ENCODE data around the gene DEPP1. TPM values are rescaled to one million over a fixed set of nuclear protein-coding genes. Genes with fewer than 3 reads are reported as not detected.

Gene DEPP1
- total and polyA plus RNA-seq, 2 experiments from 2014 or later, result 0.37 to 1.3 TPM

DNA sequence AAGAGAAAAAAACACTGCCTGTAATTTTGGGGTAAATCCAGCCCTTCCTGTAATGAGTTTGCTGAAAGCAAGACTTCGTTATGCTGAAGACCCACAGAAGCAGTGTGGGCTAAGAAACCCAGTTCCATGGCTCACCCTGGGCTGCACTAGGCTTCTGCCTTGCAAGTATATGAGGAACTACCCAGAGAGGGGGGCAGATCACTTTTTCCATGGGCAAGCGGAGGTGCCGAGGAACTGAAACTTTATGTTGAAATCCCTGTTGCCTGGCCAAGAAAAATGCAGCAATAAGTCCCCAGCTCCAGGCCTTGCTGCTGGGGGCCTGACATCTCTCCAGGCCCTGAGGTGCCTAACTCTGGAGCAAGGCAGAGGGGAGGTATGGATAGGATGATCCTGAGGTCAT, 10.5 kb downstream of the DEPP1 start:
- TF ChIP-seq ZNF331 (CRISPR knock-in tag; IDR thresholded peaks at IDR 0.05; ENCODE audit: low read depth) (no peak), NANOG (IDR thresholded peaks at IDR 0.05; ENCODE audit: borderline replicate concordance) (no peak), POLR2AphosphoS5 (IDR thresholded peaks at IDR 0.05; ENCODE audit: low read depth) (no peak), JUNB (IDR thresholded peaks at IDR 0.05; ENCODE audit: unreplicated experiment) (no peak), EZH2phosphoT487 (IDR thresholded peaks at IDR 0.05; ENCODE audit: unreplicated experiment) (no peak), STAT1 (IDR thresholded peaks at IDR 0.05; ENCODE audit: unreplicated experiment) (no peak), CREB1 (CRISPR knock-in tag; IDR thresholded peaks at IDR 0.05; ENCODE audit: low read depth) (no peak), EZH2 (IDR thresholded peaks at IDR 0.05; ENCODE audit: low read depth, unreplicated experiment) (no peak), ZNF114 (CRISPR knock-in tag; IDR thresholded peaks at IDR 0.05) (no peak)
- TF ChIP-seq, protein P1, sequence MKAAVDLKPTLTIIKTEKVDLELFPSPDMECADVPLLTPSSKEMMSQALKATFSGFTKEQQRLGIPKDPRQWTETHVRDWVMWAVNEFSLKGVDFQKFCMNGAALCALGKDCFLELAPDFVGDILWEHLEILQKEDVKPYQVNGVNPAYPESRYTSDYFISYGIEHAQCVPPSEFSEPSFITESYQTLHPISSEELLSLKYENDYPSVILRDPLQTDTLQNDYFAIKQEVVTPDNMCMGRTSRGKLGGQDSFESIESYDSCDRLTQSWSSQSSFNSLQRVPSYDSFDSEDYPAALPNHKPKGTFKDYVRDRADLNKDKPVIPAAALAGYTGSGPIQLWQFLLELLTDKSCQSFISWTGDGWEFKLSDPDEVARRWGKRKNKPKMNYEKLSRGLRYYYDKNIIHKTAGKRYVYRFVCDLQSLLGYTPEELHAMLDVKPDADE (IDR thresholded peaks at IDR 0.05), result no peak
- TF ChIP-seq, protein P2, sequence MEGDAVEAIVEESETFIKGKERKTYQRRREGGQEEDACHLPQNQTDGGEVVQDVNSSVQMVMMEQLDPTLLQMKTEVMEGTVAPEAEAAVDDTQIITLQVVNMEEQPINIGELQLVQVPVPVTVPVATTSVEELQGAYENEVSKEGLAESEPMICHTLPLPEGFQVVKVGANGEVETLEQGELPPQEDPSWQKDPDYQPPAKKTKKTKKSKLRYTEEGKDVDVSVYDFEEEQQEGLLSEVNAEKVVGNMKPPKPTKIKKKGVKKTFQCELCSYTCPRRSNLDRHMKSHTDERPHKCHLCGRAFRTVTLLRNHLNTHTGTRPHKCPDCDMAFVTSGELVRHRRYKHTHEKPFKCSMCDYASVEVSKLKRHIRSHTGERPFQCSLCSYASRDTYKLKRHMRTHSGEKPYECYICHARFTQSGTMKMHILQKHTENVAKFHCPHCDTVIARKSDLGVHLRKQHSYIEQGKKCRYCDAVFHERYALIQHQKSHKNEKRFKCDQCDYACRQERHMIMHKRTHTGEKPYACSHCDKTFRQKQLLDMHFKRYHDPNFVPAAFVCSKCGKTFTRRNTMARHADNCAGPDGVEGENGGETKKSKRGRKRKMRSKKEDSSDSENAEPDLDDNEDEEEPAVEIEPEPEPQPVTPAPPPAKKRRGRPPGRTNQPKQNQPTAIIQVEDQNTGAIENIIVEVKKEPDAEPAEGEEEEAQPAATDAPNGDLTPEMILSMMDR (conservative IDR thresholded peaks at IDR 0.05; ENCODE audit: low read depth in 2 of 2), result no peak
- TF ChIP-seq, protein P3, sequence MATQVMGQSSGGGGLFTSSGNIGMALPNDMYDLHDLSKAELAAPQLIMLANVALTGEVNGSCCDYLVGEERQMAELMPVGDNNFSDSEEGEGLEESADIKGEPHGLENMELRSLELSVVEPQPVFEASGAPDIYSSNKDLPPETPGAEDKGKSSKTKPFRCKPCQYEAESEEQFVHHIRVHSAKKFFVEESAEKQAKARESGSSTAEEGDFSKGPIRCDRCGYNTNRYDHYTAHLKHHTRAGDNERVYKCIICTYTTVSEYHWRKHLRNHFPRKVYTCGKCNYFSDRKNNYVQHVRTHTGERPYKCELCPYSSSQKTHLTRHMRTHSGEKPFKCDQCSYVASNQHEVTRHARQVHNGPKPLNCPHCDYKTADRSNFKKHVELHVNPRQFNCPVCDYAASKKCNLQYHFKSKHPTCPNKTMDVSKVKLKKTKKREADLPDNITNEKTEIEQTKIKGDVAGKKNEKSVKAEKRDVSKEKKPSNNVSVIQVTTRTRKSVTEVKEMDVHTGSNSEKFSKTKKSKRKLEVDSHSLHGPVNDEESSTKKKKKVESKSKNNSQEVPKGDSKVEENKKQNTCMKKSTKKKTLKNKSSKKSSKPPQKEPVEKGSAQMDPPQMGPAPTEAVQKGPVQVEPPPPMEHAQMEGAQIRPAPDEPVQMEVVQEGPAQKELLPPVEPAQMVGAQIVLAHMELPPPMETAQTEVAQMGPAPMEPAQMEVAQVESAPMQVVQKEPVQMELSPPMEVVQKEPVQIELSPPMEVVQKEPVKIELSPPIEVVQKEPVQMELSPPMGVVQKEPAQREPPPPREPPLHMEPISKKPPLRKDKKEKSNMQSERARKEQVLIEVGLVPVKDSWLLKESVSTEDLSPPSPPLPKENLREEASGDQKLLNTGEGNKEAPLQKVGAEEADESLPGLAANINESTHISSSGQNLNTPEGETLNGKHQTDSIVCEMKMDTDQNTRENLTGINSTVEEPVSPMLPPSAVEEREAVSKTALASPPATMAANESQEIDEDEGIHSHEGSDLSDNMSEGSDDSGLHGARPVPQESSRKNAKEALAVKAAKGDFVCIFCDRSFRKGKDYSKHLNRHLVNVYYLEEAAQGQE (IDR thresholded peaks at IDR 0.05; ENCODE audit: unreplicated experiment), result no peak
- TF ChIP-seq, protein P4, sequence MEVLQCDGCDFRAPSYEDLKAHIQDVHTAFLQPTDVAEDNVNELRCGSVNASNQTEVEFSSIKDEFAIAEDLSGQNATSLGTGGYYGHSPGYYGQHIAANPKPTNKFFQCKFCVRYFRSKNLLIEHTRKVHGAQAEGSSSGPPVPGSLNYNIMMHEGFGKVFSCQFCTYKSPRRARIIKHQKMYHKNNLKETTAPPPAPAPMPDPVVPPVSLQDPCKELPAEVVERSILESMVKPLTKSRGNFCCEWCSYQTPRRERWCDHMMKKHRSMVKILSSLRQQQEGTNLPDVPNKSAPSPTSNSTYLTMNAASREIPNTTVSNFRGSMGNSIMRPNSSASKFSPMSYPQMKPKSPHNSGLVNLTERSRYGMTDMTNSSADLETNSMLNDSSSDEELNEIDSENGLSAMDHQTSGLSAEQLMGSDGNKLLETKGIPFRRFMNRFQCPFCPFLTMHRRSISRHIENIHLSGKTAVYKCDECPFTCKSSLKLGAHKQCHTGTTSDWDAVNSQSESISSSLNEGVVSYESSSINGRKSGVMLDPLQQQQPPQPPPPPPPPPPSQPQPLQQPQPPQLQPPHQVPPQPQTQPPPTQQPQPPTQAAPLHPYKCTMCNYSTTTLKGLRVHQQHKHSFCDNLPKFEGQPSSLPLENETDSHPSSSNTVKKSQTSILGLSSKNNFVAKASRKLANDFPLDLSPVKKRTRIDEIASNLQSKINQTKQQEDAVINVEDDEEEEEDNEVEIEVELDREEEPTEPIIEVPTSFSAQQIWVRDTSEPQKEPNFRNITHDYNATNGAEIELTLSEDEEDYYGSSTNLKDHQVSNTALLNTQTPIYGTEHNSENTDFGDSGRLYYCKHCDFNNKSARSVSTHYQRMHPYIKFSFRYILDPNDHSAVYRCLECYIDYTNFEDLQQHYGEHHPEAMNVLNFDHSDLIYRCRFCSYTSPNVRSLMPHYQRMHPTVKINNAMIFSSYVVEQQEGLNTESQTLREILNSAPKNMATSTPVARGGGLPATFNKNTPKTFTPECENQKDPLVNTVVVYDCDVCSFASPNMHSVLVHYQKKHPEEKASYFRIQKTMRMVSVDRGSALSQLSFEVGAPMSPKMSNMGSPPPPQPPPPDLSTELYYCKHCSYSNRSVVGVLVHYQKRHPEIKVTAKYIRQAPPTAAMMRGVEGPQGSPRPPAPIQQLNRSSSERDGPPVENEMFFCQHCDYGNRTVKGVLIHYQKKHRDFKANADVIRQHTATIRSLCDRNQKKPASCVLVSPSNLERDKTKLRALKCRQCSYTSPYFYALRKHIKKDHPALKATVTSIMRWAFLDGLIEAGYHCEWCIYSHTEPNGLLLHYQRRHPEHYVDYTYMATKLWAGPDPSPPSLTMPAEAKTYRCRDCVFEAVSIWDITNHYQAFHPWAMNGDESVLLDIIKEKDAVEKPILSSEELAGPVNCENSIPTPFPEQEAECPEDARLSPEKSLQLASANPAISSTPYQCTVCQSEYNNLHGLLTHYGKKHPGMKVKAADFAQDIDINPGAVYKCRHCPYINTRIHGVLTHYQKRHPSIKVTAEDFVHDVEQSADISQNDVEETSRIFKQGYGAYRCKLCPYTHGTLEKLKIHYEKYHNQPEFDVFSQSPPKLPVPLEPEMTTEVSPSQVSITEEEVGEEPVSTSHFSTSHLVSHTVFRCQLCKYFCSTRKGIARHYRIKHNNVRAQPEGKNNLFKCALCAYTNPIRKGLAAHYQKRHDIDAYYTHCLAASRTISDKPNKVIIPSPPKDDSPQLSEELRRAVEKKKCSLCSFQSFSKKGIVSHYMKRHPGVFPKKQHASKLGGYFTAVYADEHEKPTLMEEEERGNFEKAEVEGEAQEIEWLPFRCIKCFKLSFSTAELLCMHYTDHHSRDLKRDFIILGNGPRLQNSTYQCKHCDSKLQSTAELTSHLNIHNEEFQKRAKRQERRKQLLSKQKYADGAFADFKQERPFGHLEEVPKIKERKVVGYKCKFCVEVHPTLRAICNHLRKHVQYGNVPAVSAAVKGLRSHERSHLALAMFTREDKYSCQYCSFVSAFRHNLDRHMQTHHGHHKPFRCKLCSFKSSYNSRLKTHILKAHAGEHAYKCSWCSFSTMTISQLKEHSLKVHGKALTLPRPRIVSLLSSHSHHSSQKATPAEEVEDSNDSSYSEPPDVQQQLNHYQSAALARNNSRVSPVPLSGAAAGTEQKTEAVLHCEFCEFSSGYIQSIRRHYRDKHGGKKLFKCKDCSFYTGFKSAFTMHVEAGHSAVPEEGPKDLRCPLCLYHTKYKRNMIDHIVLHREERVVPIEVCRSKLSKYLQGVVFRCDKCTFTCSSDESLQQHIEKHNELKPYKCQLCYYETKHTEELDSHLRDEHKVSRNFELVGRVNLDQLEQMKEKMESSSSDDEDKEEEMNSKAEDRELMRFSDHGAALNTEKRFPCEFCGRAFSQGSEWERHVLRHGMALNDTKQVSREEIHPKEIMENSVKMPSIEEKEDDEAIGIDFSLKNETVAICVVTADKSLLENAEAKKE (CRISPR knock-in tag; IDR thresholded peaks at IDR 0.05), result no peak
- Histone ChIP-seq H3K36me3 (ENCODE audit: insufficient read depth) (no peaks in the 10 kb centered on the region), H3K27me3 (ENCODE audit: insufficient read depth) (no peaks in the 10 kb centered on the region), H4K20me1 (replicated peaks; ENCODE audit: insufficient read depth) (no peaks in the 10 kb centered on the region), H3K9me2 (ENCODE audit: insufficient read depth) (peaks cover 9% of the 10 kb centered on the region; the same call in 1 of the 2 replicates), H3K4me3 (no peak overlapping the region), H3F3A (replicated peaks; ENCODE audit: low read depth) (peaks cover 6% of the 10 kb centered on the region; the same call in 1 of the 2 replicates), H3K4me2 (no peak overlapping the region), H3K27ac (ENCODE audit: low read depth) (no peak overlapping the region), H3K4me1 (ENCODE audit: insufficient read depth) (peaks cover 34% of the 10 kb centered on the region), H2AFZ (no peak overlapping the region), H3K79me2 (replicated peaks; ENCODE audit: insufficient read depth) (no peaks in the 10 kb centered on the region; the same call in 1 of the 2 replicates)
- no peak overlapping the region for H3K27ac Mint-ChIP-seq
- DNase-seq (ENCODE audit: low spot score), result no peak
- H3K36me3 Mint-ChIP-seq (ENCODE audit: low read depth), result peaks cover 22% of the 10 kb centered on the region
- H3K27me3 Mint-ChIP-seq (ENCODE audit: insufficient read depth, low read depth, poor library complexity), result peaks cover 17% of the 10 kb centered on the region
- H3K4me1 Mint-ChIP-seq, result peaks cover 50% of the 10 kb centered on the region
- no peak overlapping the region for H3K4me3 Mint-ChIP-seq
- no peaks in the 10 kb centered on the region; the same call in 2 of the 3 replicates for H3K9me3 Mint-ChIP-seq
- ATAC-seq, result no peak
